ENCODE data around the gene COG5.
"Not testable (repeated sequence)": the region's sequence is repeated elsewhere in the genome, so short reads cannot be mapped to it uniquely, and the experiment has no call there.

Gene COG5

DNA sequence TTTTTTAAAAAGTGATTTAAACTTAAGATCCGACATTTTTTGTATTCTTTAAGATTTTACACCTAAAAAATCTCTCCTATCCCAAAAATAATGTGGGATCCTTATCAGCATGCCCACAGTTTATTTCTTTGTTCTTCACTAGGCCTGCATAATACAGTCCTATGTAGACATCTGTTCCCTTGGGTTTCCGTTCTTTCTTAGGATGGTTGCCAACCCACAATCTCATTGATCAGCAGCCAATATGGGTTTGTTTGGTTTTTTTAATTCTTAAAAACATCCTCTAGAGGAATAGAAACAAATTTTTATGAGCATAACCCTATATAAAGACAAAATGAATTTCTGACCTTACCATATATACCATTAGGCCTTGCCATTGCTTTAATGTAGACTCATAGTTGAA, 403.3 kb downstream of the COG5 start:
- no peak for DNase-seq (ENCODE audit: low read depth, low spot score)

DNA sequence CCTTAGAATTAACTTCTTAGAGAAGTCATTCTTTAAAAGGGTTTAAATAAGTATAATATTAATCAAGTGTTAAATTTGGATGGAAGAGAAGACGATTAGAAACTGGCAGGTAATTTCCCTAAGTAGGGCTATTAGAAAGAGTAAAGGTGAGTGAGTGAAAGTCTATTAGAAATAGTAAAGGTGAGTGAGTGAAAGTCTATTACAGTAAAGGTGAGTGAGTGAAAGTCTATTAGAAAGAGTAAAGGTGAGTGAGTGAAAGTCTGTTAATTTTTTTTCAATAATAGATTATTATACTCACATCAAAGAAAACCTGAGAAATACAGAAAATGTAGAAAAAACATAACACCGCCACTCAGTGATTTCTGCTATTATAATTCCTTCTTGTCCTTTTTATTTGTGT, 405.7 kb downstream of the COG5 start:
- no peak for DNase-seq (ENCODE audit: low read depth, low spot score)

DNA sequence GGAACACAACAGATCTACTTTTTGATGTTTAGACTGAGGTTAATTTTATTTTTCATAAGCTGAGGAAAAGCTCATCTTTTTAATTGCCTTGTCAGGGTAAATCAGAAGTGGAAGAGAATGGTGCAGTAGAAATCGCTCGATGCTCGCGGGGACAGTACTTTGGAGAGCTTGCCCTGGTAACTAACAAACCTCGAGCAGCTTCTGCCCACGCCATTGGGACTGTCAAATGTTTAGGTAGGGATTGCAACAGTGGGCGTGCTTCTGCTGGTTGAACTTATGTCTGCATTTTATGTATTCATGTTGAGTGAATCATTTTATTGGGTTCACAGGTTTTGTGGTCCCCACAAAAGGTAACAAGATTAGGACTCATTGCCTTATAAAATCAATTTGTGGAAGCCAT, 406.6 kb downstream of the COG5 start:
- DNase-seq (ENCODE audit: low read depth, low spot score): no peak

DNA sequence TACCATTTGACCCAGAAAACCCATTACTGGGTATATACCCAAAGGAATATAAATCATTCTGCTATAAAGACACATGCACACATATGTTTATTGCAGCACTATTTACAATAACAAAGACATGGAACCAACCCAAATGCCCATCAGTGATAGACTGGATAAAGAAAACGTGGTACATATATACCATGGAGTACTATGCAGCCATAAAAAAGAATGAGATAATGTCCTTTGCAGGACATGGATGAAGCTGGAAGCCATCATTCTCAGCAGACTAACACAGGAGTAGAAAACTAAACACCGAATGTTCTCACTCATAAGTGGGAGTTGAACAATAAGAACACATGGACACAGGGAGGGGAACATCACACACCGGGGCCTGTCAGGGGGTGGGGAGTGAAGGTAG, 408.0 kb downstream of the COG5 start:
- DNase-seq (ENCODE audit: low read depth, low spot score): not testable (repeated sequence)

DNA sequence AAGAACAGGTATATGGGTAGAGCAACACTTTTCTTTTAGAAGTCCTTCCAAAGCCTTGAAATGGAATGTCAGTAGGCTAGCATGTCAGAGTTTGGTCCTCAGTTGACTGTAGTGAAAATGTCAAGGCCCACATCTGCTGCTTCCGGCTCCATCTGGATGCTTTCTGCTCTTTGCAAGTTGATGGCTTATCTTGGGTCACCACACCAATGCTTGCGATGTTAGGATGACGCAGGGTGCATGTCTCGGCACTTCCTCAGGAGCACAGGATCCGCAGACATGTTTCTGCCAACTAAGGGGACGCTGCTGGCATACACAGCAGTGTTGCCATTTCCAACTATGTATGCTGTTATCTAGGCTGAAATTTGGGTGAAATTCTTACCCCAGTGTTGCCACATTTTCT, 408.9 kb downstream of the COG5 start:
- DNase-seq (ENCODE audit: low read depth, low spot score): no peak

DNA sequence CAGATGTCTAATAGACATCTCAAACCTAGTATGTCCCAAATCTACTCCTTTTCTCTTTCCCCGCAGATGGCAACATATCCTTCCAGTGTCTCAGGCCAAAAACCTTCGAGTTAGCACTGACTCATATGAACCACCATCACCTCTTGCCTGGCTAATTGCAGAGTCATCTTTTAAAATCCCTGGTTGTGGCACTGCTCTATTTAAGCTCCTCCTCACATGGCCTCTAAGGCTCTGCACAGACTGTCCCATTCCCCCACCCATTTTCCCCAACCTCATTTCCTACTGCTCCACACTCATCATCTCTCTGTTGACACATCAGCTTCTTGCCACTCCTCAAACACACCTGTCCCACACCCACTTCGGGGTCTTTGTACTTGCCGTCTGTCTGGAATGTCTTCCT, 411.7 kb downstream of the COG5 start:
- DNase-seq (ENCODE audit: low read depth, low spot score): no peak
